ENCODE measurements around the gene TBC1D22B. TPM values are rescaled to one million over a fixed set of nuclear protein-coding genes. Genes with fewer than 3 reads are reported as not detected.

TBC1D22B gene
- total RNA-seq, 2 donors from 2014 or later, result 7.7 to 11.6 TPM

GRCh38 chr6:37373822-37374471, 116.4 kb downstream of the TBC1D22B start:
- ATAC-seq (ENCODE audit: insufficient number of reproducible peaks, low FRiP score, low read depth) (no peak), DNase-seq (ENCODE audit: low spot score) (no peak)
- TF ChIP-seq CTCF (IDR thresholded peaks at IDR 0.05), result no peak
- no peaks in the 10 kb centered on the region for H3K27me3 ChIP-seq (replicated peaks; ENCODE audit: insufficient read depth)
- no peaks in the 10 kb centered on the region for H3K9me3 ChIP-seq
- H3K4me1 ChIP-seq (ENCODE audit: control insufficient read depth in 1 of 2, low read depth in 2 of 2), result peaks cover 23 to 51% of the 10 kb centered on the region in 2 donors
- H3K36me3 ChIP-seq, result no peaks in the 10 kb centered on the region
- H3K27ac ChIP-seq, result peak overlapping the region in 1 of 2 donors; percentile 60
- no peak overlapping the region for H3K4me3 ChIP-seq

- DNase-seq (ENCODE audit: low spot score), result no peak
- no peak for TF ChIP-seq CTCF (IDR thresholded peaks at IDR 0.05)
- ATAC-seq (ENCODE audit: insufficient number of reproducible peaks, low FRiP score, low read depth), result no peak
- peak overlapping the region in 1 of 2 donors; percentile 46 for H3K27ac ChIP-seq
- no peaks in the 10 kb centered on the region for H3K9me3 ChIP-seq
- H3K4me1 ChIP-seq (ENCODE audit: control insufficient read depth in 1 of 2, low read depth in 2 of 2), result peaks cover 21 to 37% of the 10 kb centered on the region in 2 donors
- no peaks in the 10 kb centered on the region for H3K27me3 ChIP-seq (replicated peaks; ENCODE audit: insufficient read depth)
- H3K4me3 ChIP-seq, result no peak overlapping the region
- peaks cover 4% of the 10 kb centered on the region for H3K36me3 ChIP-seq
These were observed 117.8 kb downstream of the TBC1D22B start for GRCh38 chr6:37375376-37375775.

GRCh38 chr6:37376078-37376743, 118.6 kb downstream of the TBC1D22B start:
- Histone ChIP-seq H3K4me3 (no peak overlapping the region), H3K9me3 (no peaks in the 10 kb centered on the region), H3K27me3 (replicated peaks; ENCODE audit: insufficient read depth) (no peaks in the 10 kb centered on the region), H3K4me1 (ENCODE audit: control insufficient read depth in 1 of 2, low read depth in 2 of 2) (peaks cover 19 to 28% of the 10 kb centered on the region in 2 donors), H3K36me3 (peaks cover 7% of the 10 kb centered on the region), H3K27ac (peak overlapping the region in 1 of 2 donors; percentile 46)
- no peak for TF ChIP-seq CTCF (IDR thresholded peaks at IDR 0.05)
- no peak for DNase-seq (ENCODE audit: low spot score)
- no peak for ATAC-seq (ENCODE audit: insufficient number of reproducible peaks, low FRiP score, low read depth)

- DNase-seq (ENCODE audit: low spot score) (no peak), ATAC-seq (ENCODE audit: insufficient number of reproducible peaks, low FRiP score, low read depth) (no peak)
- Histone ChIP-seq H3K36me3 (peaks cover 28% of the 10 kb centered on the region), H3K27me3 (replicated peaks; ENCODE audit: insufficient read depth) (no peaks in the 10 kb centered on the region), H3K27ac (no peak overlapping the region), H3K4me3 (no peak overlapping the region), H3K4me1 (ENCODE audit: control insufficient read depth in 1 of 2, low read depth in 2 of 2) (no peaks in the 10 kb centered on the region), H3K9me3 (no peaks in the 10 kb centered on the region)
- TF ChIP-seq CTCF (IDR thresholded peaks at IDR 0.05), result peak; percentile 30
These were observed 124.0 kb downstream of the TBC1D22B start for GRCh38 chr6:37381579-37381978.

Other genes with a start within 250 kb of the TBC1D22B start
- 10 to 100 TPM; 28.8 to 53.6 TPM for gene PIM1, start 87.6 kb upstream of the TBC1D22B start, total RNA-seq
- 1 to 10 TPM in 1 of 2 donors, under 1 TPM in 1; 0.41 to 6.2 TPM for gene TMEM217, start 372 bp downstream of the TBC1D22B start, total RNA-seq
- gene RNF8, start 96.2 kb downstream of the TBC1D22B start, total RNA-seq, result 10 to 100 TPM; 10.0 to 16.6 TPM
- gene CMTR1, start 175.4 kb downstream of the TBC1D22B start, total RNA-seq, result 10 to 100 TPM; 26.1 to 34.7 TPM
- gene CCDC167, start 242.1 kb downstream of the TBC1D22B start, total RNA-seq, result 10 to 100 TPM; 14.4 to 20.8 TPM

Data from thoracic aorta (tissue), 2 donors.